NK-92 treated with Interleukin-12 subunit alpha and Interleukin-12 subunit beta, amount 100 ng/mL, for 24 hours (cell line): ENCODE data around the gene LBP.
"Not testable (repeated sequence)": the region's sequence is repeated elsewhere in the genome, so short reads cannot be mapped to it uniquely, and the experiment has no call there.

Source experiments
- DNase-seq: peaks from one replicate; lab custom pipeline; 2025; lab: John Stamatoyannopoulos, UW

LBP gene

GRCh38 chr20:38349856-38350255 is 3.6 kb downstream of the LBP start:
- no peak for DNase-seq

GRCh38 chr20:38350879-38351775 is 4.8 kb downstream of the LBP start:
- DNase-seq, result no peak

- DNase-seq, result no peak
Measured at GRCh38 chr20:38353316-38353715, 7.0 kb downstream of the LBP start.

- DNase-seq, result no peak
Measured at GRCh38 chr20:38354227-38354626, 7.9 kb downstream of the LBP start.

GRCh38 chr20:38355161-38356012 is 9.1 kb downstream of the LBP start:
- no peak for DNase-seq

GRCh38 chr20:38357653-38358207 is 11.4 kb downstream of the LBP start:
- no peak for DNase-seq

GRCh38 chr20:38358556-38358955 is 12.3 kb downstream of the LBP start:
- DNase-seq, result no peak

- DNase-seq, result no peak
Measured at GRCh38 chr20:38363004-38363747, 16.9 kb downstream of the LBP start.

- DNase-seq, result no peak
Measured at GRCh38 chr20:38369389-38369788, 23.1 kb downstream of the LBP start.

- no peak for DNase-seq
Measured at GRCh38 chr20:38372806-38373205, 26.5 kb downstream of the LBP start.

- no peak for DNase-seq
Measured at GRCh38 chr20:38373231-38373867, 27.1 kb downstream of the LBP start.

- DNase-seq, result no peak
Measured at GRCh38 chr20:38373898-38374297, 27.6 kb downstream of the LBP start.

- DNase-seq, result no peak
Measured at GRCh38 chr20:38377039-38377685, 30.9 kb downstream of the LBP start.

- DNase-seq, result not testable (repeated sequence)
Measured at GRCh38 chr20:38377838-38378237, 31.6 kb downstream of the LBP start.

GRCh38 chr20:38383147-38383546 is 36.9 kb downstream of the LBP start:
- DNase-seq, result no peak

- no peak for DNase-seq
Measured at GRCh38 chr20:38386004-38386403, 39.7 kb downstream of the LBP start.

- no peak for DNase-seq
Measured at GRCh38 chr20:38386851-38387250, 40.6 kb downstream of the LBP start.

GRCh38 chr20:38387953-38388352 is 41.7 kb downstream of the LBP start:
- no peak for DNase-seq

- DNase-seq, result no peak
Measured at GRCh38 chr20:38392356-38392755, 46.1 kb downstream of the LBP start.

GRCh38 chr20:38393259-38393658 is 47.0 kb downstream of the LBP start:
- DNase-seq, result no peak

GRCh38 chr20:38395165-38395564 is 48.9 kb downstream of the LBP start:
- no peak for DNase-seq
